Measurements from ENCODE around the gene TSHZ2. TPM values are rescaled to one million over a fixed set of nuclear protein-coding genes. Genes with fewer than 3 reads are reported as not detected.
"Not testable (repeated sequence)": the region's sequence is repeated elsewhere in the genome, so short reads cannot be mapped to it uniquely, and the experiment has no call there.

The TSHZ2 gene
- total RNA-seq, 4 donors from 2014 or later = 10.3 to 15.0 (median 12.9) TPM

GRCh38 chr20:53502820-53503219, 530.7 kb downstream of the TSHZ2 start:
- no peak for TF ChIP-seq EP300 (IDR thresholded peaks at IDR 0.05)
- TF ChIP-seq POLR2AphosphoS5 (IDR thresholded peaks at IDR 0.05) = no peak
- no peak for TF ChIP-seq POLR2A (IDR thresholded peaks at IDR 0.05; ENCODE audit: low read depth)
- Histone ChIP-seq H3K27me3 (no peaks in the 10 kb centered on the region), H3K4me3 (no peak overlapping the region), H3K4me1 (no peaks in the 10 kb centered on the region), H3K27ac (replicated peaks in 1 of 4) (no peak overlapping the region), H3K36me3 (no peaks in the 10 kb centered on the region), H3K9me3 (no peaks in the 10 kb centered on the region)
- DNase-seq (ENCODE audit: extremely low spot score) = no peak
- WGBS = 73% methylated on average over 4 of the region's 4 CpGs
- intact Hi-C loops (cut with DNase I) = no loop called here

DNA sequence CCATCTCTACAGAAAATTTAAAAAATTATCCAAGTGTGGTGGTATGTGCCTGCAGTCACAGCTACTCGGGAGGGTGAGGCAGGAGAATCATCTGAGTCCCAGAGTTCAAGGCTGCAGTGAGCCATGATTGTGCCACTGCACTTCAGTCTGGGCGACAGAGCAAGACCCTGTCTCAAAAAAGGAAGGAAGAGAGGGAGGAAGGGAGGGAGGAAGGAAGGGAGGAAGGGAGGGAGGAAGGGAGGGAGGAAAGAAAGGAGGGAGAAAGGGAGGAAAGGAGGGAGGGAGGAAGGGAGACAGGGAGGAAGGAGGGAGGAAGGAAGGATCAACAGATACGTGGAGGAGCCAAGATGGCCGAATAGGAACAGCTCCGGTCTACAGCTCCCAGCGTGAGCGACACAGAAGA, 531.4 kb downstream of the TSHZ2 start:
- Histone ChIP-seq H3K9me3 (no peaks in the 10 kb centered on the region), H3K4me1 (no peaks in the 10 kb centered on the region), H3K36me3 (no peaks in the 10 kb centered on the region), H3K4me3 (no peak overlapping the region), H3K27me3 (no peaks in the 10 kb centered on the region), H3K27ac (replicated peaks in 1 of 4) (no peak overlapping the region)
- intact Hi-C loops (cut with DNase I) = no loop called here
- no peak for TF ChIP-seq EP300 (IDR thresholded peaks at IDR 0.05)
- no peak for TF ChIP-seq POLR2AphosphoS5 (IDR thresholded peaks at IDR 0.05)
- no peak for TF ChIP-seq CTCF (IDR thresholded peaks at IDR 0.05)
- no peak for TF ChIP-seq POLR2A (IDR thresholded peaks at IDR 0.05; ENCODE audit: low read depth)
- no peak for DNase-seq (ENCODE audit: extremely low spot score)
- 86% methylated on average over 7 of the region's 7 CpGs for WGBS

GRCh38 chr20:53504106-53504505, 531.9 kb downstream of the TSHZ2 start:
- H3K4me1 ChIP-seq; intact Hi-C loops (cut with DNase I); H3K4me3 ChIP-seq; DNase-seq (ENCODE audit: extremely low spot score); H3K27ac ChIP-seq (replicated peaks in 1 of 4); H3K27me3 ChIP-seq; H3K9me3 ChIP-seq; H3K36me3 ChIP-seq: not testable (repeated sequence)
- WGBS = 81% methylated on average over 13 of the region's 19 CpGs

- H3K27me3 ChIP-seq = no peaks in the 10 kb centered on the region
- TF ChIP-seq CTCF (IDR thresholded peaks at IDR 0.05) (no peak), POLR2A (IDR thresholded peaks at IDR 0.05; ENCODE audit: low read depth) (no peak), EP300 (IDR thresholded peaks at IDR 0.05) (no peak), POLR2AphosphoS5 (IDR thresholded peaks at IDR 0.05) (no peak)
- peaks cover 0 to 3% (median 0%) of the 10 kb centered on the region in 4 donors for H3K9me3 ChIP-seq
- no peaks in the 10 kb centered on the region for H3K36me3 ChIP-seq
- DNase-seq (ENCODE audit: extremely low spot score) = no peak
- no peaks in the 10 kb centered on the region for H3K4me1 ChIP-seq
- H3K4me3 ChIP-seq = no peak overlapping the region
- intact Hi-C loops (cut with DNase I) = no loop called here
- WGBS = 59% methylated on average over 9 of the region's 9 CpGs
- H3K27ac ChIP-seq (replicated peaks in 1 of 4) = no peak overlapping the region
Measured at GRCh38 chr20:53510262-53510661, 538.1 kb downstream of the TSHZ2 start.

DNA sequence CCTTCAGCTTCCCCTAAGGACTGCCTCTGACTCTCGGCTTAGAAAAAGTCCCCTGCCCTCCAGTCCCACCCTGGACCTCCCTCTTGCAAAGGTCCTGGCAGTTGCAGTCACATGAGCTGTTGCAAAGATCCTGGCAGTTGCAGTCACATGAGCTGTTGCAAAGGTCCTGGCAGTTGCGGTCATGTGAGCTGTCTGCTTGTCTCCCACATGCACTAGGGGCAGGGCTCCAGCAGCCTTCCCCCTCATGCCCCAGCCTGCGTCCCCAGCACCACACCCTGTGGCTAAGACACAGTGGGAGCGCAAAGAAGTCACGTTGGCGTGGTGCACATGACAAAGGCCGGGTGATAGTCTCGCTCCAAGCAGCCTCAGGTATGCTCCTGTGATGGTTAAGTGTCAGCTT, 538.5 kb downstream of the TSHZ2 start:
- intact Hi-C loops (cut with DNase I) = no loop called here
- DNase-seq (ENCODE audit: extremely low spot score) = no peak

More for the DNA sequence above, 538.5 kb downstream of the TSHZ2 start:
- no peaks in the 10 kb centered on the region for H3K4me1 ChIP-seq
- WGBS = 97% methylated on average over 8 of the region's 8 CpGs
- no peaks in the 10 kb centered on the region for H3K36me3 ChIP-seq
- TF ChIP-seq EP300 (IDR thresholded peaks at IDR 0.05) = no peak
- TF ChIP-seq POLR2AphosphoS5 (IDR thresholded peaks at IDR 0.05) = no peak
- no peak for TF ChIP-seq POLR2A (IDR thresholded peaks at IDR 0.05; ENCODE audit: low read depth)
- TF ChIP-seq CTCF (IDR thresholded peaks at IDR 0.05) = no peak
- H3K4me3 ChIP-seq = no peak overlapping the region
- H3K27me3 ChIP-seq = no peaks in the 10 kb centered on the region
- H3K9me3 ChIP-seq = peaks cover 0 to 3% (median 0%) of the 10 kb centered on the region in 4 donors
- H3K27ac ChIP-seq (replicated peaks in 1 of 4) = no peak overlapping the region

Data from esophagus muscularis mucosa (tissue), 4 donors.